Fibroblast of lung (primary cell): Measurements from ENCODE around the gene ADCK2.

Experiments used
- EZH2 ChIP-seq: IDR thresholded peaks from 2 replicates; pipeline ENCODE4 v1.5.1; 2012; ENCODE audit warnings: low read length, control low read depth, mild to moderate bottlenecking; ENCODE audit errors: missing control alignments
- TF ChIP-seq, protein P1 (sequence below), 2 donors: IDR thresholded peaks in 1 of 2; conservative IDR thresholded peaks in 1 of 2; 1 replicate in 1 of 2; 2 replicates in 1 of 2; pipeline ENCODE4 v1.5.1; 2011 to 2012; ENCODE audit warnings: low read length in 2 of 2, control low read depth in 1 of 2, inconsistent platforms in 1 of 2, low read depth in 1 of 2, mild to moderate bottlenecking in 1 of 2

DNA sequence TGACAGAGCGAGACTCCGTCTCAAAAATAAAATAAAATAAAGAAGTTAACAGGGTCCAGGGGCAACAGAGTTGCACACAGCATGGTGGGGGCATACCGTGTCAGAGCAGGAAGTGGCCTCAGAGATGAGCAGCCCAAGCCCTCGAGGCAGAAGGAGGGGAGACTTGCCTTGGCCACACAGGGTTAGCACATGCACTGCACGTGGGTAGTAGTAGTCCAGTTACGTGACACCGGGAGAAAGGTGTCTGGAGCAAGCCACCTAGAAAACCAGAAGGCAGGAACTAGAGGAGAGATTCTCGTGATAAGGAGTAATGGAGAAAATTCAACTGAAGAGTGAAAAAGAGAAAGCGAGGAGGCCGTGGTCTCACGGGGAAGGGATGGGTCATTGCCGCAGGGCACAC is 22.4 kb upstream of the ADCK2 start:
- TF ChIP-seq, protein P1, sequence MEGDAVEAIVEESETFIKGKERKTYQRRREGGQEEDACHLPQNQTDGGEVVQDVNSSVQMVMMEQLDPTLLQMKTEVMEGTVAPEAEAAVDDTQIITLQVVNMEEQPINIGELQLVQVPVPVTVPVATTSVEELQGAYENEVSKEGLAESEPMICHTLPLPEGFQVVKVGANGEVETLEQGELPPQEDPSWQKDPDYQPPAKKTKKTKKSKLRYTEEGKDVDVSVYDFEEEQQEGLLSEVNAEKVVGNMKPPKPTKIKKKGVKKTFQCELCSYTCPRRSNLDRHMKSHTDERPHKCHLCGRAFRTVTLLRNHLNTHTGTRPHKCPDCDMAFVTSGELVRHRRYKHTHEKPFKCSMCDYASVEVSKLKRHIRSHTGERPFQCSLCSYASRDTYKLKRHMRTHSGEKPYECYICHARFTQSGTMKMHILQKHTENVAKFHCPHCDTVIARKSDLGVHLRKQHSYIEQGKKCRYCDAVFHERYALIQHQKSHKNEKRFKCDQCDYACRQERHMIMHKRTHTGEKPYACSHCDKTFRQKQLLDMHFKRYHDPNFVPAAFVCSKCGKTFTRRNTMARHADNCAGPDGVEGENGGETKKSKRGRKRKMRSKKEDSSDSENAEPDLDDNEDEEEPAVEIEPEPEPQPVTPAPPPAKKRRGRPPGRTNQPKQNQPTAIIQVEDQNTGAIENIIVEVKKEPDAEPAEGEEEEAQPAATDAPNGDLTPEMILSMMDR (conservative IDR thresholded peaks at IDR 0.05 in 1 of 2, IDR thresholded peaks at IDR 0.05 in 1 of 2; ENCODE audit: low read depth in 1 of 2, low read length in 2 of 2) = no peak
- TF ChIP-seq EZH2 = no peak
